ENCODE measurements around the gene NFATC2. TPM values are rescaled to one million over a fixed set of nuclear protein-coding genes. Genes with fewer than 3 reads are reported as not detected.

Gene NFATC2
- total and polyA plus RNA-seq, 8 donors, result 1.5 to 8.3 (median 4.3) TPM

DNA sequence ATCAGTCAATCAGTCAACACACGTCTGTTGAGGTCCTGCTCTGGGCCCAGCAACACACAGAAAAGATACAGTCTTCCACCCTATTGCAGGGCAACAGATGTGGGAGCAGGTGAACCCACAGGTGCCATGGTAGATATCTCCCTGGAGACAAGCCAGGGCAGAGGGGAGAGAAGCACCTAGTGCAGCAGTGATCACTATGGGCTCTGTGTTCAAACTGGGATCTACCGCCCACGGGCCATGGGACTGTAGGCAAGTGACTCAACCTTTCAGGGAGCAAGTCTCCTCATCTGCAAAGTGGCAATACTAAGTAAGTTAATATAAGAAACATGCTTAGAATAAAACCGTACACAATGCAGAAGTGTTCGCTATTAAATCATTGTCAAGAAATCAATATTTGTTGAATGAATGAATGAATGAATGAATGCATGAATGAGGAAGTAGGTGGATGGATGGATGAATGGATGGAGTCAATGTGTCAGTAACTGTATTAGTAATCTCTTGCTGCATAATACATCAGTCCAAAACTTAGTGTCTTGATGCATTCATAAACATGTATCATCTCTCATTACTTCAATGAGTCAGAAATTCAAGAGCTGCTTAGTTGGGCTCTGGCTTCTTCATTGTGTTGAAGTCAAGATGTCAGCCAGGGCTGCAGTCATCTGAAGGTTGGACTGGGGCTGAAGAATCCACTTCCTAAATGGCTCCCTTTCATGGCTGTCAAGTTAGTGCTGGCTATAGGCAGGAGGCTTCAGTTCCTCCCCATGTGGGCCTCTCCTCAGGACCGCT lies 31.9 kb upstream of the NFATC2 start:
- ATAC-seq, result no peak
- Histone ChIP-seq H3K4me3 (no peak overlapping the region), H3K27me3 (no peaks in the 10 kb centered on the region), H3K4me1 (no peaks in the 10 kb centered on the region), H3K9me3 (no peaks in the 10 kb centered on the region), H3K36me3 (no peaks in the 10 kb centered on the region), H3K27ac (no peak overlapping the region)
- 92 to 95% methylated on average over 6 of the region's 6 CpGs for WGBS, 2 donors
- intact Hi-C loops (cut with DNase I), result no loop called here
- no peak for DNase-seq
- TF ChIP-seq, protein P1, sequence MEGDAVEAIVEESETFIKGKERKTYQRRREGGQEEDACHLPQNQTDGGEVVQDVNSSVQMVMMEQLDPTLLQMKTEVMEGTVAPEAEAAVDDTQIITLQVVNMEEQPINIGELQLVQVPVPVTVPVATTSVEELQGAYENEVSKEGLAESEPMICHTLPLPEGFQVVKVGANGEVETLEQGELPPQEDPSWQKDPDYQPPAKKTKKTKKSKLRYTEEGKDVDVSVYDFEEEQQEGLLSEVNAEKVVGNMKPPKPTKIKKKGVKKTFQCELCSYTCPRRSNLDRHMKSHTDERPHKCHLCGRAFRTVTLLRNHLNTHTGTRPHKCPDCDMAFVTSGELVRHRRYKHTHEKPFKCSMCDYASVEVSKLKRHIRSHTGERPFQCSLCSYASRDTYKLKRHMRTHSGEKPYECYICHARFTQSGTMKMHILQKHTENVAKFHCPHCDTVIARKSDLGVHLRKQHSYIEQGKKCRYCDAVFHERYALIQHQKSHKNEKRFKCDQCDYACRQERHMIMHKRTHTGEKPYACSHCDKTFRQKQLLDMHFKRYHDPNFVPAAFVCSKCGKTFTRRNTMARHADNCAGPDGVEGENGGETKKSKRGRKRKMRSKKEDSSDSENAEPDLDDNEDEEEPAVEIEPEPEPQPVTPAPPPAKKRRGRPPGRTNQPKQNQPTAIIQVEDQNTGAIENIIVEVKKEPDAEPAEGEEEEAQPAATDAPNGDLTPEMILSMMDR (IDR thresholded peaks at IDR 0.05), result no peak
- FAIRE-seq, result no peak

DNA sequence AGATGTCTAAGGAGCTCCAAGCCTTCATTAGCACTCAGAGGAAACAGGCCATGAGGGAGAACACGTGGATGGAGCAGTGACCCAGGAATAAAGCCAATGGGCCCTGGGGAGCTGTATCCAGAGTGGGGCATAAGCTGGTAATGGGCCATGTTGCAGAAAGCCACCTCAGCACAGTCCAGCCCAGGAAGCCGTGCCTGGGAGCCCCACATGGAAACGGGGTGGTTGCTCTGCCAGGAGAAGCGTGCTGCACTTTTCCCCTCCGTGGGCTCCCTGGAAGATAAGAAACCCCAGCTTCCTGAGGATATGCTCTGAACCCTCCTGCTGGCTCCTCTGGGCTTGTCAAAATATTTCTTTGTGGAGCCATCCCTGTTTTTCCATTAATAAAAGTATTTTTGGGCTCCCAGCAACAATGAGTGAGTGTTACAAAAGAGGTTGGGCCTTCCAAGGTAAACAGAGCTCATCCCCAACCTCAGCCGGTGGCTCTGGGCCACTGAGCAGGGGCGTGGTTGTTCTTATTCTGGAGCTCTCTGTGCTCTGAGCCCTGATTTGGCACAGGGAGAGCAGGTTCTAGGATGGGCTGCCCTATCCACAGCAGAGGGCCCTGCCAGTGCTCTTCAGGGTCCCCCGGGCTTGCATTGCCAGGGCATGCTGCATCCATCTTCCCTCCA lies 31.2 kb upstream of the NFATC2 start:
- Histone ChIP-seq H3K4me3 (no peak overlapping the region), H3K4me1 (no peaks in the 10 kb centered on the region), H3K9me3 (no peaks in the 10 kb centered on the region), H3K27ac (no peak overlapping the region), H3K36me3 (no peaks in the 10 kb centered on the region), H3K27me3 (peaks cover 0 to 6% (median 0%) of the 10 kb centered on the region in 4 donors)
- no peak for FAIRE-seq
- DNase-seq, result no peak
- no peak for ATAC-seq
- intact Hi-C loops (cut with DNase I), result no loop called here
- WGBS, 2 donors, result 74 to 82% methylated on average over 8 of the region's 8 CpGs
- TF ChIP-seq, protein P1 (IDR thresholded peaks at IDR 0.05), result no peak

GRCh38 chr20:51571460-51571794 lies 28.9 kb upstream of the NFATC2 start:
- WGBS, 2 donors, result 84 to 91% methylated on average over 4 of the region's 4 CpGs
- H3K9me3 ChIP-seq, result no peaks in the 10 kb centered on the region
- ATAC-seq, result no peak
- DNase-seq, result no peak
- intact Hi-C loops (cut with DNase I), result no loop called here
- TF ChIP-seq, protein P1 (IDR thresholded peaks at IDR 0.05), result no peak
- peaks cover 0 to 6% (median 2%) of the 10 kb centered on the region in 4 donors for H3K27me3 ChIP-seq
- FAIRE-seq, result no peak
- no peak overlapping the region for H3K27ac ChIP-seq
- H3K4me1 ChIP-seq, result no peaks in the 10 kb centered on the region
- no peak overlapping the region for H3K4me3 ChIP-seq
- no peaks in the 10 kb centered on the region for H3K36me3 ChIP-seq

DNA sequence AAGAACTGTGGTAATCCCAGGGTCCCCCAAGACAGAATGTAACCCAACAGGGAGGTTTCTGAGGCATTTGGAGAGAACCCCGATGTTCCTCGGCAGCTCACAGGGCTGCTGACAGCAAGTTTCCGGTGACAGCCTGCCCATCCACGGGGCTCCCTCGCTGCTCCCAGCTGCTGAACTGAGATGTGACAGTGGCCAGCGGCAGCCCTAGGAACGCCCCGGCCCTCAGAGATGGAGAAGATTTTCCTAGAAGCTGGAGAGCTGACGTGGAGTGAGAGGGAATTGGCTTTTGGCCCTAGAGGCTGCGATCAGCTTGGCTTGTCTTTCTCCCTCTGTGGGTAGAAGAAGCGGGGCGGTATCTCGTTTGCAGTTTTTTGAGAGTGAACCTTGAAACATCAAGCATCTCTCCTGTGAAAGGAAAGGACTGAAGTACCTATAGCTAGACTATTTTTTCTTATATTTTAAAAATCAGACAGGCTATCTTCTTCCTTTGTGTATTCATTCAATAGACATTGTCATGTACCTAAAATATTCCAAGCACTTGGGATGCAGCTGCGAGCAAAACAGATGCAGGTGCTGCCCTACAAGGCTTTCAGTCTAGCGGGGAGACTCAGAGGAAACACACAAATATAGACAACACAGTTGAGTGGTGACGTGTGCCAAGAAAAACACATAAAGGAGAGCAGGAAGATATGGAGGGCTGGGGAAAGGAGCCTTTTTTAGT lies 28.4 kb upstream of the NFATC2 start:
- H3K9me3 ChIP-seq, result no peaks in the 10 kb centered on the region
- no peaks in the 10 kb centered on the region for H3K4me1 ChIP-seq
- no peaks in the 10 kb centered on the region for H3K36me3 ChIP-seq
- TF ChIP-seq, protein P1 (IDR thresholded peaks at IDR 0.05), result no peak
- ATAC-seq (no peak), DNase-seq (no peak), FAIRE-seq (no peak)
- H3K27me3 ChIP-seq, result peaks cover 0 to 6% (median 2%) of the 10 kb centered on the region in 4 donors
- 50 to 51% methylated on average over 16 of the region's 16 CpGs for WGBS, 2 donors
- intact Hi-C loops (cut with DNase I), result no loop called here
- H3K27ac ChIP-seq, result no peak overlapping the region
- no peak overlapping the region for H3K4me3 ChIP-seq

Data from pancreas (tissue), 10 donors.